ENCODE data around the gene PERM1. TPM values are rescaled to one million over a fixed set of nuclear protein-coding genes. Genes with fewer than 3 reads are reported as not detected.
"Not testable (repeated sequence)": the region's sequence is repeated elsewhere in the genome, so short reads cannot be mapped to it uniquely, and the experiment has no call there.

Gene PERM1
- total and polyA plus RNA-seq, 4 donors = under 0.01 to 0.06 TPM; not detected in 2

DNA sequence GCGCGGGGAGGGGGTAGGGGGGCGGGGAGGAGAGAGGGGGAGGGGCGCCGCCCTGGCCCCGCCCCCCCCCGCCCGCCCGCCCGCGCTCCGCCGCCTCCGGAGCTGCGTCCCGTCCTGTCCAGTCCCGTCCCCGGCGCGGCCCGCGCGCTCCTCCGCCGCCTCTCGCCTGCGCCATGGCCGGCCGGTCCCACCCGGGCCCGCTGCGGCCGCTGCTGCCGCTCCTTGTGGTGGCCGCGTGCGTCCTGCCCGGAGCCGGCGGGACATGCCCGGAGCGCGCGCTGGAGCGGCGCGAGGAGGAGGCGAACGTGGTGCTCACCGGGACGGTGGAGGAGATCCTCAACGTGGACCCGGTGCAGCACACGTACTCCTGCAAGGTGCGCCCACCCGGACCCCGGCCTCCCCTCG is 38.1 kb upstream of the PERM1 start, which contains the start of gene AGRN:
AGRN (plus strand) TSS at position 121 of the 405 bp plus-strand sequence; CDS start at position 174, 53 bp downstream.
- Histone ChIP-seq H3K4me3 (ENCODE audit: low read depth in 1 of 3, low read length in 3 of 3) (peak within 1 kb of the TSS; percentile 65 to 91 (median 77)), H3K9me3 (ENCODE audit: control insufficient read depth in 4 of 4, low read length in 3 of 4) (no peaks in the 10 kb centered on the region), H3K36me3 (ENCODE audit: control insufficient read depth in 4 of 4, insufficient read depth in 3 of 4, low read depth in 1 of 4, low read length in 3 of 4) (no peaks in the 10 kb centered on the region), H3K27ac (ENCODE audit: low read depth in 1 of 2, low read length in 2 of 2) (peak within 1 kb of the TSS; percentile 31 to 35), H3K4me1 (ENCODE audit: control insufficient read depth in 4 of 4, insufficient read depth in 4 of 4, low read length in 3 of 4) (peaks cover 3 to 10% (median 7%) of the 10 kb centered on the region in 4 donors), H3K9ac (ENCODE audit: low read depth in 1 of 2, low read length in 2 of 2) (no peak within 1 kb of the TSS), H3K27me3 (ENCODE audit: control insufficient read depth in 4 of 4, insufficient read depth in 4 of 4, low read length in 3 of 4) (no peaks in the 10 kb centered on the region)
- TF ChIP-seq, protein P1, sequence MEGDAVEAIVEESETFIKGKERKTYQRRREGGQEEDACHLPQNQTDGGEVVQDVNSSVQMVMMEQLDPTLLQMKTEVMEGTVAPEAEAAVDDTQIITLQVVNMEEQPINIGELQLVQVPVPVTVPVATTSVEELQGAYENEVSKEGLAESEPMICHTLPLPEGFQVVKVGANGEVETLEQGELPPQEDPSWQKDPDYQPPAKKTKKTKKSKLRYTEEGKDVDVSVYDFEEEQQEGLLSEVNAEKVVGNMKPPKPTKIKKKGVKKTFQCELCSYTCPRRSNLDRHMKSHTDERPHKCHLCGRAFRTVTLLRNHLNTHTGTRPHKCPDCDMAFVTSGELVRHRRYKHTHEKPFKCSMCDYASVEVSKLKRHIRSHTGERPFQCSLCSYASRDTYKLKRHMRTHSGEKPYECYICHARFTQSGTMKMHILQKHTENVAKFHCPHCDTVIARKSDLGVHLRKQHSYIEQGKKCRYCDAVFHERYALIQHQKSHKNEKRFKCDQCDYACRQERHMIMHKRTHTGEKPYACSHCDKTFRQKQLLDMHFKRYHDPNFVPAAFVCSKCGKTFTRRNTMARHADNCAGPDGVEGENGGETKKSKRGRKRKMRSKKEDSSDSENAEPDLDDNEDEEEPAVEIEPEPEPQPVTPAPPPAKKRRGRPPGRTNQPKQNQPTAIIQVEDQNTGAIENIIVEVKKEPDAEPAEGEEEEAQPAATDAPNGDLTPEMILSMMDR (IDR thresholded peaks at IDR 0.05; ENCODE audit: low read depth, low read length, missing input control) = no peak
- no peak for TF ChIP-seq EGR1 (IDR thresholded peaks at IDR 0.05; ENCODE audit: low read depth in 2 of 2)
- TF ChIP-seq, protein P2, sequence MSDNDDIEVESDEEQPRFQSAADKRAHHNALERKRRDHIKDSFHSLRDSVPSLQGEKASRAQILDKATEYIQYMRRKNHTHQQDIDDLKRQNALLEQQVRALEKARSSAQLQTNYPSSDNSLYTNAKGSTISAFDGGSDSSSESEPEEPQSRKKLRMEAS (IDR thresholded peaks at IDR 0.05) = no peak
- under 1% methylated on average over 57 of the region's 58 CpGs for WGBS
- DNase-seq (ENCODE audit: low spot score) = peak; percentile 58

DNA sequence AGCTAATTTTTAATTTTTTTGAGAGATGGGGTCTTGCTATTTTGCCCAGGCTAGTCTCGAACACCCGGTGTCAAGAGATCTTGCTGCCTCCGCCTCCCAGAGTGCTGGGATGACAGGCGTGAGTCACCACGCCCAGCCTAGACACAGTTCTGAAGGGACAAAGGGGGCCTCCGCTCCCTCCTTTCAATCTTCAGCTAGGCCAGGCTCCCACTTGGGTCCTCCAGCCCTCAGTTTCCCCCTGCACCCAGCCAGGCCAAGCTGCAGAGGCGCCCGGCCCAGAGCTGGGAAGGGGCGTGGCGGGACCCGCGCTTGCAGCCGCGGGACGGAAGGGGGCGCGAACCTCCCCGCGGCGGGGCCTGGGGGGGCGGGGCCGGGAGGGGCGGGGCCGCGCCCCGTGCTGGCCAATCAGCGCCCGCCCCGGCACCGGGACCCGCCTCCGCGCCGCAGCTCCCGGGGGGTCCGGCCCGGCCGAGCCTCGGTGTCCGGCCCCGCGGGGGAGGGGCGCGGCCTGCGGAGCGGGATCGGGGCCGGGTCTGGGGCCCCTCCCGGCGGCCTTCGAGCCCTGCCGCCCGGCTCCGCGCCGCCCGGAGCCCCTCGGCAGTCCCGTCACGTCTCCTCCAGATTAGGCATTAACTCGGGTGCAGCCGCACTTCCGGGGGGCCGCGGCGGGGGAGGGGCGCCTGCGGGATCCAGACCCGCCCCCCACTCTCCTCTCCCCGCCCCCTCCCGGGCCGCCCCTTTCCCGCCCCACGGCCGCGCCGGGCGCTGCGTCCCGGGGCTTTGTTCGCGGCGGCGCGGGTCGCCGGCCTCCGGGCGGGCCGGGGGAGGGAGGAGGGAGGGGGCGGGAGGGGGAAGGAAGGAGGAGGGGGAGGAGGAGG is 37.5 kb upstream of the PERM1 start:
- peak overlapping the region; percentile 31 to 35 for H3K27ac ChIP-seq (ENCODE audit: low read depth in 1 of 2, low read length in 2 of 2)
- H3K9me3 ChIP-seq (ENCODE audit: control insufficient read depth in 4 of 4, low read length in 3 of 4) = no peaks in the 10 kb centered on the region
- peak; percentile 83 for DNase-seq (ENCODE audit: low spot score)
- no peaks in the 10 kb centered on the region for H3K36me3 ChIP-seq (ENCODE audit: control insufficient read depth in 4 of 4, insufficient read depth in 3 of 4, low read depth in 1 of 4, low read length in 3 of 4)
- no peaks in the 10 kb centered on the region for H3K27me3 ChIP-seq (ENCODE audit: control insufficient read depth in 4 of 4, insufficient read depth in 4 of 4, low read length in 3 of 4)
- peaks cover 4 to 13% (median 7%) of the 10 kb centered on the region in 4 donors for H3K4me1 ChIP-seq (ENCODE audit: control insufficient read depth in 4 of 4, insufficient read depth in 4 of 4, low read length in 3 of 4)
- TF ChIP-seq RAD21 (IDR thresholded peaks at IDR 0.05) = peak in 1 of 2 donors; percentile 11
- TF ChIP-seq EGR1 (IDR thresholded peaks at IDR 0.05; ENCODE audit: low read depth in 2 of 2) = no peak
- TF ChIP-seq, protein P1 (IDR thresholded peaks at IDR 0.05; ENCODE audit: low read depth, low read length, missing input control) = peak; percentile 45
- no peak overlapping the region for H3K9ac ChIP-seq (ENCODE audit: low read depth in 1 of 2, low read length in 2 of 2)
- peak overlapping the region in 1 of 3 donors; percentile 91 for H3K4me3 ChIP-seq (ENCODE audit: low read depth in 1 of 3, low read length in 3 of 3)
- 3% methylated on average over 80 of the region's 91 CpGs for WGBS

DNA sequence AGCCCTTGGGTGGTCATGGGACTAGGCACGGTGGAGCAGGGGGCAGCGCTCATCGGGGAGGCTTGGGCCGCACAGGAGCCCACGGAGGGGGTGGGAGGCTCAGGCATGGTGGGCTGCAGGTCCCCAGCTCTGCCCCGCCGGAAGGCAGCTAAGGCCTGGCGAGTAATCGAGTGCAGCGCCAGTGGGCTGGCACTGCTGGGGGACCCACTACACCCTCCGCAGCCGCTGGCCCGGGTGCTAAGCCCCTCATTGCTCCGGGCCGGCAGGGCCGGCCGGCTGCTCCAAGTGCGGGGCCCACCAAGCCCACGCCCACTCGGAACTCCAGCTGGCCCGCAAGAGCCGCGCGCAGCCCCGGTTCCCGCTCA is 36.4 kb upstream of the PERM1 start:
- H3K9me3 ChIP-seq (ENCODE audit: control insufficient read depth in 4 of 4, low read length in 3 of 4); DNase-seq (ENCODE audit: low spot score); H3K27me3 ChIP-seq (ENCODE audit: control insufficient read depth in 4 of 4, insufficient read depth in 4 of 4, low read length in 3 of 4); H3K9ac ChIP-seq (ENCODE audit: low read depth in 1 of 2, low read length in 2 of 2); H3K27ac ChIP-seq (ENCODE audit: low read depth in 1 of 2, low read length in 2 of 2); H3K4me3 ChIP-seq (ENCODE audit: low read depth in 1 of 3, low read length in 3 of 3); H3K36me3 ChIP-seq (ENCODE audit: control insufficient read depth in 4 of 4, insufficient read depth in 3 of 4, low read depth in 1 of 4, low read length in 3 of 4): not testable (repeated sequence)
- WGBS = 95% methylated on average over 26 of the region's 26 CpGs
- H3K4me1 ChIP-seq (ENCODE audit: control insufficient read depth in 4 of 4, insufficient read depth in 4 of 4, low read length in 3 of 4) = peaks cover 11 to 23% (median 14%) of the 10 kb centered on the region in 4 donors

DNA sequence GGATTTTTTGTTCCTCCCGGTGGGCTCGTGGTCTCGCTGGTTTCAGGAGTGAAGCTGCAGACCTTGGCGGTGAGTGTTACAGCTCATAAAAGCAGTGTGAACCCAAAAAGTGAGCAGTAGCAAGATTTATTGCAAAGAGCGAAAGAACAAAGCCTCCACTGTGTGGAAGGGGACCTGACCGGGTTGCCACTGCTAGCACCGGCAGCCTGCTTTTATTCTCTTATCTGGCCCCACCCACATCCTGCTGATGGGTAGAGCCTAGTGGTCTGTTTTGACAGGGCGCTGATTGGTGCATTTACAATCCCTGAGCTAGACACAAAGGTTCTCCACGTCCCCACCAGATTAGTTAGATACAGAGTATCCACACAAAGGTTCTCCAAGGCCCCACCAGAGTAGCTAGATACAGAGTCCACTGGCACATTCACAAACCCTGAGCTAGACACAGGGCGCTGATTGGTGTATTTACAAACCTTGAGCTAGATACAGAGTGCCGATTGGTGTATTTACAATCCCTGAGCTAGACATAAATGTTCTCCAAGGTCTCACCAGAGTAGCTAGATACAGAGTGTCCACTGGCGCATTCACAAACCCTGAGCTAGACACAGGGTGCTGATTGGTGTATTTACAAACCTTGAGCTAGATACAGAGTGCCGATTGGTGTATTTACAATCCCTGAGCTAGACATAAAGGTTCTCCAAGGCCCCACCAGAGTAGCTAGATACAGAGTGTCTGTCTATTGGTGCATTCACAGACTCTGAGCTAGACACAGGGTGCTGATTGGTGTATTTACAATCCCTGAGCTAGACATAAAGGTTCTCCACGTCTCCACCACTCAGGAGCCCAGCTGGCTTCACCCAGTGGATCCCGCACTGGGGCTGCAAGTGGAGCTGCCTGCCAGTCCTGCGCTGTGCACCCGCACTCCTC is 35.8 kb upstream of the PERM1 start:
- not testable (repeated sequence) for H3K27me3 ChIP-seq (ENCODE audit: control insufficient read depth in 4 of 4, insufficient read depth in 4 of 4, low read length in 3 of 4); DNase-seq (ENCODE audit: low spot score); H3K27ac ChIP-seq (ENCODE audit: low read depth in 1 of 2, low read length in 2 of 2); H3K36me3 ChIP-seq (ENCODE audit: control insufficient read depth in 4 of 4, insufficient read depth in 3 of 4, low read depth in 1 of 4, low read length in 3 of 4); H3K9me3 ChIP-seq (ENCODE audit: control insufficient read depth in 4 of 4, low read length in 3 of 4); H3K9ac ChIP-seq (ENCODE audit: low read depth in 1 of 2, low read length in 2 of 2); H3K4me3 ChIP-seq (ENCODE audit: low read depth in 1 of 3, low read length in 3 of 3)
- peaks cover 11 to 23% (median 16%) of the 10 kb centered on the region in 4 donors for H3K4me1 ChIP-seq (ENCODE audit: control insufficient read depth in 4 of 4, insufficient read depth in 4 of 4, low read length in 3 of 4)
- 85% methylated on average over 17 of the region's 17 CpGs for WGBS

All from liver (tissue), 9 donors.